DND-41 (cell line): Measurements from ENCODE around the gene MCF2L2.

Experiments used
- ATAC-seq: fragments of 200-7000 bp; cut with Tn5 transposase; 3 replicates; pipeline ENCODE4 v1.9.1; 2021; ENCODE audit warnings: low read depth; ENCODE audit not compliant: insufficient read depth
- DNase-seq: peaks from one replicate; pipeline ENCODE4 v3.0.0-alpha.2; 2020
- H2AFZ ChIP-seq: 2 replicates; pipeline ENCODE4 v1.6.0; 2012; ENCODE audit warnings: low read depth, low read length
- H3K27ac ChIP-seq: 2 replicates; pipeline ENCODE4 v1.5.1; 2012; ENCODE audit warnings: low read length, inconsistent platforms
- H3K27me3 ChIP-seq: fragments of 200-600 bp; sonication (generic); 2 replicates; pipeline ENCODE4 v1.6.0; 2012; ENCODE audit warnings: low read length, mild to moderate bottlenecking, inconsistent platforms; ENCODE audit not compliant: insufficient read depth, poor library complexity
- H3K36me3 ChIP-seq: 2 replicates; pipeline ENCODE4 v1.5.1; 2012; ENCODE audit warnings: low read length, inconsistent platforms; ENCODE audit not compliant: insufficient read depth
- H3K4me1 ChIP-seq: 2 replicates; pipeline ENCODE4 v1.5.1; 2012; ENCODE audit warnings: mild to moderate bottlenecking, low read length; ENCODE audit not compliant: insufficient read depth
- H3K4me2 ChIP-seq: 2 replicates; pipeline ENCODE4 v1.6.0; 2012; ENCODE audit warnings: mild to moderate bottlenecking, moderate library complexity, low read length, inconsistent platforms; ENCODE audit not compliant: insufficient read depth
- H3K4me3 ChIP-seq, 2 experiments: fragments of 200-600 bp in 1 of 2; shearing (Covaris generic) in 1 of 2; 2 replicates each; pipeline ENCODE4 v1.5.1; 2012 to 2016; ENCODE audit warnings: inconsistent platforms in 2 of 2, low read length in 2 of 2, mild to moderate bottlenecking in 2 of 2, low read depth in 1 of 2, moderate library complexity in 1 of 2
- H3K79me2 ChIP-seq: 2 replicates; pipeline ENCODE4 v1.6.0; 2012; ENCODE audit warnings: low read length, inconsistent platforms; ENCODE audit not compliant: insufficient read depth
- H3K9ac ChIP-seq: 2 replicates; pipeline ENCODE4 v1.6.0; 2012; ENCODE audit warnings: low read depth, mild to moderate bottlenecking, inconsistent platforms, low read length, moderate library complexity
- H3K9me3 ChIP-seq: 2 replicates; pipeline ENCODE4 v1.5.1; 2012; ENCODE audit warnings: low read length, moderate library complexity, mild to moderate bottlenecking, inconsistent platforms; ENCODE audit not compliant: insufficient read depth, severe bottlenecking
- H4K20me1 ChIP-seq: 2 replicates; pipeline ENCODE4 v1.6.0; 2012; ENCODE audit warnings: low read length; ENCODE audit not compliant: insufficient read depth
- EZH2 ChIP-seq: IDR thresholded peaks from 3 replicates; pipeline ENCODE4 v1.6.1; 2012; ENCODE audit warnings: borderline replicate concordance, low read depth, mild to moderate bottlenecking, moderate library complexity, low read length, inconsistent platforms; ENCODE audit not compliant: severe bottlenecking
- TF ChIP-seq, protein P1 (sequence below): IDR thresholded peaks from 2 replicates; pipeline ENCODE4 v1.5.1; 2012; ENCODE audit warnings: borderline replicate concordance, low read length, moderate library complexity, mild to moderate bottlenecking; ENCODE audit not compliant: poor library complexity, severe bottlenecking; ENCODE audit errors: extremely low read depth

The MCF2L2 gene

DNA sequence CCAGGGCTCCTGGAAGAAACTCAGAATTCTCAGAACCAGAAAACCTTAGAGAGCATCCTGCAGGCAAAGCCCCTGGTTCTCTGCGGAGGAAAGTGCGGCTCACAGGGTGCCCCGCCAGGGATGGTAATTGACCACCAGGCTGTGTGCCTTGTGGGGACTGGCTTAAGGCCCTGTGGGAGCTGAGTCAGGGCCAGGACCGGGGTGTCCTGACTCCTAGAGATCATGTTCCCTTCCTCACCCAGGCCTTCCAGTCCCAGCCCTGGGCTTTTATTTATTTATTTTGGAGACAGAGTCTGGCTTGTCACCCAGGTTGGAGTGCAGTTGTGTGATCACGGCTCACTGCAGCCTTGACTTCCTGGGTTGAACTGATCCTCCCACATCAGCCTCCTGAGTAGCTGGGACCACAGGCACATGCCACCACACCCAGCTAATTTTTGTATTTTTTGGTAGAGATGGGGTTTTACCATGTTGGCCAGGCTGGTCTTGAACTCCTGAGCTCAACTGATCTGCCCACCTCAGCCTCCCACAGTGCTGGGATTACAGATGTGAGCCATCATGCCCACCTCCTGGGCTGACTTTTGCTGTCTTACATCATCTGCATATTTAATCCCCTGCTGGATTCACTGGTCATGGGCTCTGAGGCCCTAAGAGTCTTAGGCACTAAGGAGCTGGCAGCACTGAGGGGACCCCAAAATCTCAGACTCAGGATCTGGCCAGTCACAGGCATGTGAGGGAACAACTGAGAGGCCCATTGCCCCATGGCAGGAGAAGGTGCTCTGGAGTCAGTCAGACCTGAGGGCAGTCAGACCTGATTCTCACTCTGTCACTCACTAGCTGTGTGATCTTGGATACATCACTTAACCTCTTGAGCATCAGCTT lies 245.4 kb downstream of the MCF2L2 start:
- Histone ChIP-seq H3K9ac (no peak overlapping the region), H3K4me3 (no peak overlapping the region), H3K79me2 (no peaks in the 10 kb centered on the region), H3K27me3 (peaks cover 16% of the 10 kb centered on the region), H3K27ac (no peak overlapping the region), H3K4me2 (no peak overlapping the region), H3K4me1 (no peaks in the 10 kb centered on the region), H2AFZ (no peak overlapping the region), H4K20me1 (no peaks in the 10 kb centered on the region; the same call in 1 of the 2 replicates), H3K9me3 (no peaks in the 10 kb centered on the region), H3K36me3 (no peaks in the 10 kb centered on the region)
- ATAC-seq (no peak), DNase-seq (no peak)
- no peak for TF ChIP-seq EZH2
- TF ChIP-seq, protein P1, sequence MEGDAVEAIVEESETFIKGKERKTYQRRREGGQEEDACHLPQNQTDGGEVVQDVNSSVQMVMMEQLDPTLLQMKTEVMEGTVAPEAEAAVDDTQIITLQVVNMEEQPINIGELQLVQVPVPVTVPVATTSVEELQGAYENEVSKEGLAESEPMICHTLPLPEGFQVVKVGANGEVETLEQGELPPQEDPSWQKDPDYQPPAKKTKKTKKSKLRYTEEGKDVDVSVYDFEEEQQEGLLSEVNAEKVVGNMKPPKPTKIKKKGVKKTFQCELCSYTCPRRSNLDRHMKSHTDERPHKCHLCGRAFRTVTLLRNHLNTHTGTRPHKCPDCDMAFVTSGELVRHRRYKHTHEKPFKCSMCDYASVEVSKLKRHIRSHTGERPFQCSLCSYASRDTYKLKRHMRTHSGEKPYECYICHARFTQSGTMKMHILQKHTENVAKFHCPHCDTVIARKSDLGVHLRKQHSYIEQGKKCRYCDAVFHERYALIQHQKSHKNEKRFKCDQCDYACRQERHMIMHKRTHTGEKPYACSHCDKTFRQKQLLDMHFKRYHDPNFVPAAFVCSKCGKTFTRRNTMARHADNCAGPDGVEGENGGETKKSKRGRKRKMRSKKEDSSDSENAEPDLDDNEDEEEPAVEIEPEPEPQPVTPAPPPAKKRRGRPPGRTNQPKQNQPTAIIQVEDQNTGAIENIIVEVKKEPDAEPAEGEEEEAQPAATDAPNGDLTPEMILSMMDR, result no peak

DNA sequence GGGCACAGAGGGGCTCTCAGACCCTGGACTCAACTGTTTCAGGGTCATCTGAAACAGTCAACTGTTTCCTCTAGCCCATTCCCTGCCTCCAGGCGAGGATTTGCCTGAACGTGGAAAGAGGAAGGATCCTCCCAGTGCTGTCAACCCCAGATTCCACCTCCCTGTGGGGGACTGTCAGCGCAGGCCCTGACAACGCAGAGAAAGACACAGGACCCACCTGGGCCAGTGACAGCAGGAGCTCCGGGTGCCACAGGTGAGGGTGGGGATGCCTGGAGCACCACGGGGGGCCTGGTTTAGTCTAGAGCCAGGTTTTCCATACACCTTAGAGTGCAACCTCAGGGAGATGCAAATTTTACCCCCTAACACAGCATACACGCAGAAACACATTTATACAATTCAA lies 246.3 kb downstream of the MCF2L2 start:
- Histone ChIP-seq H3K4me1 (no peaks in the 10 kb centered on the region), H2AFZ (no peak overlapping the region), H3K4me3 (no peak overlapping the region), H3K27ac (no peak overlapping the region), H3K27me3 (peaks cover 16% of the 10 kb centered on the region), H3K9ac (no peak overlapping the region), H3K4me2 (no peak overlapping the region), H4K20me1 (no peaks in the 10 kb centered on the region; the same call in 1 of the 2 replicates), H3K9me3 (no peaks in the 10 kb centered on the region), H3K36me3 (no peaks in the 10 kb centered on the region), H3K79me2 (no peaks in the 10 kb centered on the region)
- DNase-seq, result no peak
- TF ChIP-seq EZH2, result no peak
- TF ChIP-seq, protein P1, result no peak
- ATAC-seq, result no peak

DNA sequence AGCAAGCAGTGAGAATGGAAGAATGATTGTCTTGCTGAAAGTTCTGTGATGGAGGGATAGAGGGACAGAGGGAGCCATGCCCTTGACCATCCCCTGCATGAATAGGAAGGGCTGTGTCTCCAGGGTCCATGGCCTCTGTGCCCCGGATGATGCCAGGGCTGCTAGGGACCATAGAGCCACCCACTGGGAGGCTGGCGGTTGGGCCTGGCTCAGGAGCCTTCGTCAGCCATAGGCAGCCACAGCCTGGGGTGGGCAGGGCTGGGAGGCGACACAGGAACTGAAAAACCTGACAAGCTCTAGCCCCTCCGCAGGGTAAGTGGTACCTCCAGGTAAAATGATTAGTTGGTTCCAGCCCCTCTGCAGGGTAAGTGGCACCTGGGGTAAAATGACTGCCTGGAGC lies 246.8 kb downstream of the MCF2L2 start:
- Histone ChIP-seq H3K27ac (no peak overlapping the region), H3K36me3 (no peaks in the 10 kb centered on the region), H2AFZ (no peak overlapping the region), H3K9ac (no peak overlapping the region), H3K4me2 (no peak overlapping the region), H3K27me3 (peaks cover 16% of the 10 kb centered on the region), H3K4me1 (no peaks in the 10 kb centered on the region), H4K20me1 (no peaks in the 10 kb centered on the region; the same call in 1 of the 2 replicates), H3K4me3 (no peak overlapping the region), H3K79me2 (no peaks in the 10 kb centered on the region), H3K9me3 (no peaks in the 10 kb centered on the region)
- DNase-seq (no peak), ATAC-seq (no peak)
- TF ChIP-seq, protein P1, result no peak
- no peak for TF ChIP-seq EZH2
